ENCODE measurements around the gene GET4.

GRCh38 chr7:919924-920341 lies 43.6 kb downstream of the GET4 start:
- TF ChIP-seq CTCF (optimal IDR thresholded peaks at IDR 0.05 in 1 of 3, IDR thresholded peaks at IDR 0.05 in 1 of 3, conservative IDR thresholded peaks at IDR 0.05 in 1 of 3; ENCODE audit: extremely low read depth in 1 of 3, insufficient read depth in 2 of 3, low read length in 3 of 3) = no peak
- no peak for TF ChIP-seq EZH2 (IDR thresholded peaks at IDR 0.05; ENCODE audit: low read length)
